Heart right ventricle (tissue), 16 donors: ENCODE measurements around the gene SLC25A12. TPM values are rescaled to one million over a fixed set of nuclear protein-coding genes. Genes with fewer than 3 reads are reported as not detected.

Experiments
- ATAC-seq, 8 donors: fragments of 200-7000 bp; cut with Tn5 transposase; one replicate each; pipeline ENCODE4 v1.9.1; 2020; ENCODE audit warnings: mild to moderate bottlenecking in 8 of 8, moderate library complexity in 8 of 8, moderate number of reproducible peaks in 1 of 8
- DNase-seq, 2 donors: peaks; one replicate each; pipeline ENCODE4 v3.0.0-alpha.2; 2020
- H3K27ac ChIP-seq, 10 donors: fragments of 200-600 bp; sonication (generic) in 2 of 10; one replicate each; pipeline versions ENCODE4 v1.5.0 to v1.8.0; 2020 to 2022; ENCODE audit warnings: mild to moderate bottlenecking in 3 of 10
- H3K27me3 ChIP-seq, 7 donors: fragments of 200-600 bp; one replicate each; pipeline ENCODE4 v1.8.0; 2021 to 2022; ENCODE audit warnings: mild to moderate bottlenecking in 2 of 7
- H3K36me3 ChIP-seq, 9 donors: fragments of 200-600 bp; sonication (generic) in 1 of 9; one replicate each; pipeline versions ENCODE4 v1.5.0 to v1.8.0; 2020 to 2022; ENCODE audit warnings: mild to moderate bottlenecking in 2 of 9
- H3K4me1 ChIP-seq, 9 donors: fragments of 200-600 bp; sonication (generic) in 1 of 9; one replicate each; pipeline versions ENCODE4 v1.5.0 to v1.8.0; 2020 to 2022; ENCODE audit warnings: mild to moderate bottlenecking in 4 of 9
- H3K4me3 ChIP-seq, 10 donors: fragments of 200-600 bp; sonication (generic) in 2 of 10; one replicate each; pipeline versions ENCODE4 v1.5.0 to v1.8.0; 2020 to 2022; ENCODE audit warnings: mild to moderate bottlenecking in 7 of 10, moderate library complexity in 2 of 10
- H3K9me3 ChIP-seq, 11 donors: fragments of 200-600 bp in 10 of 11; sonication (generic) in 2 of 11; one replicate each; pipeline versions ENCODE4 v1.5.0 to v1.8.0; 2013 to 2022; ENCODE audit warnings: mild to moderate bottlenecking in 2 of 11, control low read depth in 1 of 11, moderate library complexity in 1 of 11
- WGBS, 2 donors: extraction: QIAGEN DNeasy Blood & Tissue Kit; methylation state at CpG; one replicate each; pipeline ENCODE4 v1.1.7; 2013; ENCODE audit warnings: inconsistent platforms in 1 of 2; 5-methylcytosine and 5-hydroxymethylcytosine counted together
- intact Hi-C, 10 donors: fragments of 100-400 bp; cut with DNase I; formaldehyde crosslinking; loops; one replicate each; pipeline versions ENCODE4 v1.11.1 to v1.14.2; 2022
- polyA plus RNA-seq, 2 donors: library from polyadenylated mRNA; stranded (reverse); fragments of 200-250 nt; gene quantifications; one replicate each; pipeline ENCODE4 v1.2.3, GENCODE V29; 2013
- total RNA-seq, 10 donors: library from RNA; stranded (reverse); fragmentation: NEBNext Ultra II Directional in 3 of 10; extraction: Animal tissue kit (Norgen Biotek cat#: 25700) in 3 of 10; gene quantifications; one replicate each; pipeline versions ENCODE4 v1.2.1 to v1.2.4, GENCODE V29; 2021 to 2023
- TF ChIP-seq, protein P1 (sequence below), 9 donors: fragments of 200-600 bp; sonication (generic) in 2 of 9; IDR thresholded peaks; one replicate each; pipeline versions ENCODE4 v1.5.0 to v1.8.0; 2021 to 2022; ENCODE audit warnings: antibody characterized with exemption in 9 of 9, mild to moderate bottlenecking in 5 of 9, moderate library complexity in 1 of 9
- donor health status: Arrhythmogenic right ventricular cardiomyopathy.
- donor health status: ischemic (EF 13 %, LVEDD 7.1; RV severe dilation, severe dysfunction).
- donor health status: healthy with polysubstance abuse.
- donor health status: DM: no; HTN: yes; CAD: no.
- donor health status: DM: no; HTN: no; CAD: no.
- donor health status: ischemic (EF 25% LVEDD 6.9; RV normal size, moderate dysfunction).
- donor health status: ischemic (EF 25% LVEDD 5.7; RV mildly dilated, moderate dysfunction).
- donor health status: healthy.
- donor health status: DM: yes; HTN: yes; CAD: no.
- donor health status: Ischemic cardiomyopathy.
- donor health status: ischemic (EF 35%, LVEDD 5.7; RV mildly dilated, moderate dysfunction).
- donor health status: nonischemic (EF 11% LVEDD 7.7; RV severe dilation, severe dysfunction).
- donor health status: DM: yes; HTN: yes; CAD: no.
- donor health status: PGD.
- donor health status: ischemic (EF 29% LVEDD 5.4; RV normal size, mild dysfunction).
- donor health status: nonischemic (EF 23%, LVEDD 6.1; RV moderate dilation, normal function).

Gene SLC25A12
- total and polyA plus RNA-seq, 12 donors = 37.5 to 169 (median 122) TPM

DNA sequence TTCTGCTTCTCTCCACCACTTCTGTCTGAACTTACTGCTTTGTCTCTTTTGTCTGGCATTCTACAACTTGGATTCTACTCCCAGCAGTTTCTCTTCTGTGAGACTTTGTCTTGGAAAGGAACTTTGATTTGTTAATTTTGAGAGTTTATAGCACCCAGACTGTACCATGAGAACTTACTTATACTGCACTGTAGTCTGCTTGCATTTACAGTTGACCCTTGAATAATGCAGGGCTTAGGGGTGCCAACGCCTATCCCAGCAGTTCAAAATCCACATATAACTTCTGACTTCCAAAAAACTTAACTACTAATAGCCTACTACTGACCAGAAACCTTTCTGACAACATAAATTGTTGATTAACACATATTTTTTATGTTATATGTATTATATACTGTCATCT, 151.3 kb downstream of the SLC25A12 start:
- 92 to 97% methylated on average over 1 of the region's 1 CpG for WGBS, 2 donors
- Histone ChIP-seq H3K36me3 (peaks cover 0 to 100% (median 43%) of the 10 kb centered on the region in 9 donors), H3K4me1 (no peaks in the 10 kb centered on the region), H3K27ac (no peak overlapping the region), H3K4me3 (no peak overlapping the region), H3K9me3 (no peaks in the 10 kb centered on the region), H3K27me3 (no peaks in the 10 kb centered on the region)
- intact Hi-C loops = no loop called here
- no peak for ATAC-seq
- TF ChIP-seq, protein P1, sequence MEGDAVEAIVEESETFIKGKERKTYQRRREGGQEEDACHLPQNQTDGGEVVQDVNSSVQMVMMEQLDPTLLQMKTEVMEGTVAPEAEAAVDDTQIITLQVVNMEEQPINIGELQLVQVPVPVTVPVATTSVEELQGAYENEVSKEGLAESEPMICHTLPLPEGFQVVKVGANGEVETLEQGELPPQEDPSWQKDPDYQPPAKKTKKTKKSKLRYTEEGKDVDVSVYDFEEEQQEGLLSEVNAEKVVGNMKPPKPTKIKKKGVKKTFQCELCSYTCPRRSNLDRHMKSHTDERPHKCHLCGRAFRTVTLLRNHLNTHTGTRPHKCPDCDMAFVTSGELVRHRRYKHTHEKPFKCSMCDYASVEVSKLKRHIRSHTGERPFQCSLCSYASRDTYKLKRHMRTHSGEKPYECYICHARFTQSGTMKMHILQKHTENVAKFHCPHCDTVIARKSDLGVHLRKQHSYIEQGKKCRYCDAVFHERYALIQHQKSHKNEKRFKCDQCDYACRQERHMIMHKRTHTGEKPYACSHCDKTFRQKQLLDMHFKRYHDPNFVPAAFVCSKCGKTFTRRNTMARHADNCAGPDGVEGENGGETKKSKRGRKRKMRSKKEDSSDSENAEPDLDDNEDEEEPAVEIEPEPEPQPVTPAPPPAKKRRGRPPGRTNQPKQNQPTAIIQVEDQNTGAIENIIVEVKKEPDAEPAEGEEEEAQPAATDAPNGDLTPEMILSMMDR (IDR thresholded peaks at IDR 0.05) = no peak
- DNase-seq = no peak

DNA sequence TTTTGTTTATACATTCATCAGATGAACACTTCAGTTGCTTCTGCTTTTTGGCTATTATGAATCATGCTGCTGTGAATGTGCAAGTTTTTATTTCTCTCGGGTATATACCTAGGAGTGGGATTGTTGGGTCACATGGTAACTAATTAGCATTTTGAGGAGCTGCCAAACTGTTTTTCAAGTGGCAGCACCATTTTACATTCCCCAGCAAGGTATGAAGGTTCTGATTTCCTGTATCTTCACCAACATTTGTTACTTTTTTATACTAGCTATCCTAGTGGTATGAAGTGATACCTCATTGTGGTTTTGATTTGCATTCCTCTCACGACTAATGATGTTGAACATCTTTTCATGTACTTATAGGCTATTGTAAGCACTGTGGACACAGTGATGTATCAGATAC, 152.9 kb downstream of the SLC25A12 start:
- TF ChIP-seq, protein P1 (IDR thresholded peaks at IDR 0.05) = no peak

DNA sequence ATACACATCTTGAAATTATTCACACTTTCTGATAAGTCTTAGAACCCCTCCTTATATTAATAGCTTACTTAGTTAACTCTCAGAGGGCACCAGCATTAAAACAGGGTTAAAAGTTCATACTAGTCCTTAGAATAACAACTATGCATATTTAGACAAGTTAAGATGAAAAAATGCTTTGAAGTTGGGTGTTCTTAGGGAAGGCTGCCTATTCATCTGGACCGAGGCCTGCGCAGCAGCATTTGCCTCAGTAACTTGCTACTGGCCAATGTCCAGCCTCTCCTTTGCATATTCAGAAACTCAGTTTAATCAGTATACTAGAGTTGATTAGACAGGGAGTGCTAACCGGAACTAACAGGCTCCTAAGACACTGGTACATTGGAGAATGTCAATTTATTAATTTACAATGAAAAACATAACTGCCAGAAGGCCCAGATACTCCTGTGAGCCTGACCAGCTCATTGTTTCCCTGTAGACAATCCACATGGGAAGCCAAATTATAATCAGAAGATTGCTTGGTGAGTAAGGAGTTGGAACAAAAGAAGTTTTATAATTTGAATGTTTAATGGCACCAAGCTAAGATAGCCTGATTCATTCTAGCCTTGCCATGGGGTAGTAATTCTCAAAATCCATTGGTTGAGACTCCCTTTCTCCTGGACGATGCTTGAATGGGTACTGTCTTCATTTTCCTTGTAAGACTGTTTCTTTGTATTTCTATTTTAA, 157.9 kb downstream of the SLC25A12 start:
- Histone ChIP-seq H3K4me3 (no peak overlapping the region), H3K4me1 (no peaks in the 10 kb centered on the region), H3K27ac (no peak overlapping the region), H3K27me3 (no peaks in the 10 kb centered on the region), H3K9me3 (no peaks in the 10 kb centered on the region), H3K36me3 (peaks cover 0 to 100% (median 37%) of the 10 kb centered on the region in 9 donors)
- TF ChIP-seq, protein P1 (IDR thresholded peaks at IDR 0.05) = no peak
- intact Hi-C loops = no loop called here
- DNase-seq = no peak
- ATAC-seq = no peak
- 89 to 95% methylated on average over 4 of the region's 4 CpGs for WGBS, 2 donors

More for the DNA sequence above, 152.9 kb downstream of the SLC25A12 start:
- H3K9me3 ChIP-seq = no peaks in the 10 kb centered on the region
- 84 to 88% methylated on average over 2 of the region's 2 CpGs for WGBS, 2 donors
- H3K27me3 ChIP-seq = no peaks in the 10 kb centered on the region
- H3K4me1 ChIP-seq = no peaks in the 10 kb centered on the region
- ATAC-seq = no peak
- no peak overlapping the region for H3K4me3 ChIP-seq
- no peak overlapping the region for H3K27ac ChIP-seq
- H3K36me3 ChIP-seq = peaks cover 0 to 100% (median 48%) of the 10 kb centered on the region in 9 donors
- no peak for DNase-seq
- intact Hi-C loops = no loop called here

Other genes starting within 250 kb of the SLC25A12 start
- gene DYNC1I2, start 206.8 kb downstream of the SLC25A12 start, total RNA-seq = 10 to 100 TPM; 63.3 to 81.4 (median 72.5) TPM
- gene DYNC1I2, start 206.8 kb downstream of the SLC25A12 start, polyA plus RNA-seq = 10 to 100 TPM; 76.3 to 79.0 TPM
- 10 to 100 TPM; 25.0 to 45.5 (median 36.6) TPM for gene HAT1, start 28.2 kb upstream of the SLC25A12 start, total RNA-seq
- 10 to 100 TPM in 1 of 2 donors, 1 to 10 TPM in 1; 6.2 to 40.1 TPM for gene HAT1, start 28.2 kb upstream of the SLC25A12 start, polyA plus RNA-seq
- 1 to 10 TPM; 3.7 to 8.3 (median 6.1) TPM for gene METAP1D, start 105.7 kb upstream of the SLC25A12 start, total RNA-seq
- 1 to 10 TPM; 3.4 to 7.8 TPM for gene METAP1D, start 105.7 kb upstream of the SLC25A12 start, polyA plus RNA-seq
- gene DLX1, start 191.3 kb upstream of the SLC25A12 start, total RNA-seq = under 1 TPM in 1 of 10 donors, not detected in 9; 0.41 TPM
- gene DLX1, start 191.3 kb upstream of the SLC25A12 start, polyA plus RNA-seq = under 1 TPM in 1 of 2 donors, not detected in 1; 0.10 TPM
- under 1 TPM in 1 of 10 donors, not detected in 9; 0.11 TPM for gene DLX2, start 208.7 kb upstream of the SLC25A12 start, total RNA-seq
- not detected for gene DLX2, start 208.7 kb upstream of the SLC25A12 start, polyA plus RNA-seq